Tongue (tissue), 2 donors: Measurements from ENCODE around the gene MAP10. TPM values are rescaled to one million over a fixed set of nuclear protein-coding genes. Genes with fewer than 3 reads are reported as not detected.
"Not testable (repeated sequence)": the region's sequence is repeated elsewhere in the genome, so short reads cannot be mapped to it uniquely, and the experiment has no call there.

Experiments
- DNase-seq: peaks from one replicate; pipeline ENCODE4 v3.0.0-alpha.2; 2015
- total RNA-seq: library from RNA; depleted of rRNA; stranded (reverse); fragments of >200 nt; gene quantifications from one replicate; pipeline ENCODE4 v1.2.3, GENCODE V29; 2014

Gene MAP10
- 4.8 TPM for total RNA-seq

- peak; percentile 91 for DNase-seq
These were observed at the start of gene MAP10 for GRCh38 chr1:232805269-232806185. MAP10 (plus strand) TSS chr1:232805416; CDS start chr1:232805450, 34 bp downstream.

- DNase-seq, result no peak
These were observed 40.6 kb upstream of the MAP10 start for GRCh38 chr1:232764458-232765251.

GRCh38 chr1:232765542-232765941, 39.7 kb upstream of the MAP10 start:
- no peak for DNase-seq

- no peak for DNase-seq
These were observed 38.9 kb upstream of the MAP10 start for GRCh38 chr1:232766241-232766890.

- no peak for DNase-seq
These were observed 38.3 kb upstream of the MAP10 start for GRCh38 chr1:232766904-232767303.

GRCh38 chr1:232767305-232768074, 37.7 kb upstream of the MAP10 start:
- peak; percentile 18 for DNase-seq

GRCh38 chr1:232768793-232769192, 36.4 kb upstream of the MAP10 start:
- DNase-seq, result no peak

- DNase-seq, result no peak
These were observed 35.5 kb upstream of the MAP10 start for GRCh38 chr1:232769733-232770132.

GRCh38 chr1:232773752-232774151, 31.5 kb upstream of the MAP10 start:
- no peak for DNase-seq

- no peak for DNase-seq
These were observed 28.6 kb upstream of the MAP10 start for GRCh38 chr1:232776526-232777106.

- DNase-seq, result no peak
These were observed 24.9 kb upstream of the MAP10 start for GRCh38 chr1:232780354-232780753.

GRCh38 chr1:232784794-232785193, 20.4 kb upstream of the MAP10 start:
- DNase-seq, result no peak

- not testable (repeated sequence) for DNase-seq
These were observed 19.6 kb upstream of the MAP10 start for GRCh38 chr1:232785630-232786029.

- DNase-seq, result no peak
These were observed 18.3 kb upstream of the MAP10 start for GRCh38 chr1:232786845-232787455.

GRCh38 chr1:232788235-232788872, 16.9 kb upstream of the MAP10 start:
- DNase-seq, result no peak

GRCh38 chr1:232789651-232790050, 15.6 kb upstream of the MAP10 start:
- DNase-seq, result no peak

GRCh38 chr1:232792949-232793348, 12.3 kb upstream of the MAP10 start:
- DNase-seq, result no peak

GRCh38 chr1:232793944-232794343, 11.3 kb upstream of the MAP10 start:
- peak; percentile 37 for DNase-seq

GRCh38 chr1:232795497-232796053, 9.6 kb upstream of the MAP10 start:
- DNase-seq, result no peak

GRCh38 chr1:232797856-232798510, 7.2 kb upstream of the MAP10 start:
- no peak for DNase-seq
